Left ventricle myocardium inferior (tissue), 1 donor: Measurements from ENCODE around the gene CACNB4. TPM values are rescaled to one million over a fixed set of nuclear protein-coding genes. Genes with fewer than 3 reads are reported as not detected.
"Not testable (repeated sequence)": the region's sequence is repeated elsewhere in the genome, so short reads cannot be mapped to it uniquely, and the experiment has no call there.

ENCODE experiments used
- DNase-seq: peaks from one replicate; pipeline ENCODE4 v3.0.0-alpha.2; 2020
- H3K27ac ChIP-seq: fragments of 200-600 bp; replicated peaks from 2 replicates; pipeline ENCODE4 v1.8.0; 2021
- H3K27me3 ChIP-seq: fragments of 200-600 bp; 2 replicates; pipeline ENCODE4 v1.8.0; 2021; ENCODE audit warnings: low read depth
- H3K36me3 ChIP-seq: fragments of 200-600 bp; 2 replicates; pipeline ENCODE4 v1.8.0; 2021
- H3K4me1 ChIP-seq: fragments of 200-600 bp; 2 replicates; pipeline ENCODE4 v1.8.0; 2021
- H3K4me3 ChIP-seq: fragments of 200-600 bp; 2 replicates; pipeline ENCODE4 v1.8.0; 2021; ENCODE audit warnings: mild to moderate bottlenecking, moderate library complexity
- H3K9me3 ChIP-seq: fragments of 200-600 bp; replicated peaks from 2 replicates; pipeline ENCODE4 v1.8.0; 2021
- CTCF ChIP-seq: fragments of 200-600 bp; IDR thresholded peaks from 2 replicates; pipeline ENCODE4 v1.8.0; 2021; ENCODE audit warnings: antibody characterized with exemption, mild to moderate bottlenecking, borderline replicate concordance
- intact Hi-C: fragments of 100-400 bp; cut with micrococcal nuclease; formaldehyde crosslinking; loops from one replicate; pipeline ENCODE4 v1.11.0; 2022
- total RNA-seq: library from RNA; stranded (reverse); fragmentation: NEBNext Ultra II Directional; extraction: Animal tissue kit (Norgen Biotek cat#: 25700); gene quantifications from one replicate; pipeline ENCODE4 v1.2.1, GENCODE V29; 2021
- donor health status: DM: no; HTN: yes; CAD: no; lungs with severe emphysema.

Gene CACNB4
- total RNA-seq, 1 donor from 2014 or later, result 0.25 TPM

GRCh38 chr2:151945186-151945585 is 153.7 kb downstream of the CACNB4 start:
- no peak for DNase-seq
- intact Hi-C loops, result no loop called here
- Histone ChIP-seq H3K4me3 (no peak overlapping the region), H3K4me1 (peaks cover 11% of the 10 kb centered on the region), H3K36me3 (no peaks in the 10 kb centered on the region), H3K27me3 (no peaks in the 10 kb centered on the region), H3K27ac (no peak overlapping the region), H3K9me3 (peaks cover 20% of the 10 kb centered on the region)
- TF ChIP-seq CTCF, result no peak

GRCh38 chr2:151943461-151943860 is 155.4 kb downstream of the CACNB4 start:
- no peak for DNase-seq
- Histone ChIP-seq H3K4me3 (no peak overlapping the region), H3K27me3 (no peaks in the 10 kb centered on the region), H3K9me3 (peaks cover 20% of the 10 kb centered on the region), H3K27ac (no peak overlapping the region), H3K4me1 (peaks cover 11% of the 10 kb centered on the region), H3K36me3 (no peaks in the 10 kb centered on the region)
- intact Hi-C loops, result no loop called here
- no peak for TF ChIP-seq CTCF

- H3K4me1 ChIP-seq, H3K4me3 ChIP-seq, DNase-seq, intact Hi-C loops, H3K36me3 ChIP-seq, H3K27ac ChIP-seq, H3K27me3 ChIP-seq: not testable (repeated sequence)
- peaks cover 20% of the 10 kb centered on the region for H3K9me3 ChIP-seq
Measured at GRCh38 chr2:151942540-151943205, 156.2 kb downstream of the CACNB4 start.

- no peaks in the 10 kb centered on the region for H3K36me3 ChIP-seq
- DNase-seq, result no peak
- H3K27ac ChIP-seq, result no peak overlapping the region
- intact Hi-C loops, result no loop called here
- no peaks in the 10 kb centered on the region for H3K4me1 ChIP-seq
- no peak for TF ChIP-seq CTCF
- H3K4me3 ChIP-seq, result no peak overlapping the region
- H3K27me3 ChIP-seq, result no peaks in the 10 kb centered on the region
- peaks cover 13% of the 10 kb centered on the region for H3K9me3 ChIP-seq
Measured at GRCh38 chr2:151937966-151938365, 160.9 kb downstream of the CACNB4 start.

- no peak for DNase-seq
- intact Hi-C loops, result no loop called here
Measured at GRCh38 chr2:151936626-151937025, 162.2 kb downstream of the CACNB4 start.

More at GRCh38 chr2:151936626-151937025, 162.2 kb downstream of the CACNB4 start:
- TF ChIP-seq CTCF, result no peak
- H3K4me1 ChIP-seq, result peaks cover 3% of the 10 kb centered on the region
- H3K36me3 ChIP-seq, result no peaks in the 10 kb centered on the region
- no peaks in the 10 kb centered on the region for H3K9me3 ChIP-seq
- H3K4me3 ChIP-seq, result no peak overlapping the region
- H3K27me3 ChIP-seq, result no peaks in the 10 kb centered on the region
- H3K27ac ChIP-seq, result no peak overlapping the region
